ENCODE results near the gene C3orf22.

C3orf22 gene

DNA sequence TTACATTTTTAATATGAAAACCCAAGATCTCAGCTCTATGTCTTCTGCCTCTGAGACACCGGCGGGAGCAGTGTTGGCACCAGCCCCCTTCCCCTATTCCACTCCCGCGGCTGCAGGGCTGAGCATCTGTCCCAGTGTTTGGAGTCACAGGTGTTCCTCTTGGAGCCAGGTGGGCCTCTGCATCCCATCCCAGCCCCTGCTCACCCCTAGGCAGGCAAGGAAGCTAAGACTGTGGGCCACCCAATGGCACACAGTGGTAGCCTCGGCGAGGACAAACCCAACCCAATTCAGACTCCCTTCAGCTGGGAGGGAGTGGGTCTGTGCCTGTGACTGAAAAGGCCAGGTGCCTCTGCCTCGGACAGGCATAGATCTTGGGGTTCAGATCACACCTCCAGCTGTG, 31.7 kb downstream of the C3orf22 start:
- POLR2A ChIA-PET = no interaction called here

DNA sequence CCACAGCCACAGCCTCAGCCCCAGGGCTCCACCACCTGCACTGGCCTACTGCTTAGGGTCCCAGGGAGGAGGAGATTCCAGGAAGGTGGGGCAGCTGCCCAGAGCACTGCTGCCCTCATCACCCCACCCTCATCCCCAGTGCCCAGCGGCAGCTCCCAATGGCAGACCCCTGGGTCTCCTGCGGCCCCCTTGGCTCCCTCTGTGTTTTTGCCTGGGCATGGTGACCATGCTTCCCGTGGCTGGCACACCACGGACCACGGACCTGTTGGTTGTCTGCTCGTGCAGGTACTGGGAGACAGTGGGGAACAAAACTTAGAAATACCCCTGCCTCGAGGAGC, 32.1 kb downstream of the C3orf22 start:
- ChIA-PET CTCF (interaction anchor here (0.5 kb wide), 1 partner anchor 126 kb away, joined by 7 read pairs; no protein-coding TSS in a partner anchor), POLR2A (no interaction called here)
- Histone ChIP-seq H3K4me1 (ENCODE audit: control insufficient read depth, insufficient read depth, low read length) (no peaks in the 10 kb centered on the region), H3K36me3 (ENCODE audit: control insufficient read depth in 2 of 2, insufficient read depth in 1 of 2, low read length in 2 of 2) (no peaks in the 10 kb centered on the region), H3K4me3 (ENCODE audit: low read depth, low read length) (no peak overlapping the region), H3K27ac (ENCODE audit: extremely low read depth, low read depth, low read length) (no peak overlapping the region), H3K9me3 (ENCODE audit: control insufficient read depth, insufficient read depth, low read depth, low read length) (no peaks in the 10 kb centered on the region)
- TF ChIP-seq ZNF292 (tag by site-specific recombination; IDR thresholded peaks at IDR 0.05; ENCODE audit: borderline replicate concordance, low read depth) (no peak), GLI2 (tag by site-specific recombination; IDR thresholded peaks at IDR 0.05; ENCODE audit: borderline replicate concordance, low read depth) (no peak), ZNF239 (tag by site-specific recombination; IDR thresholded peaks at IDR 0.05) (no peak), EGR2 (tag by site-specific recombination; IDR thresholded peaks at IDR 0.05; ENCODE audit: low read depth) (no peak), SETDB1 (IDR thresholded peaks at IDR 0.05; ENCODE audit: insufficient read length, low read length) (no peak), ZNF621 (tag by site-specific recombination; IDR thresholded peaks at IDR 0.05) (no peak), ZNF157 (tag by site-specific recombination; IDR thresholded peaks at IDR 0.05) (no peak), ZNF629 (tag by site-specific recombination; IDR thresholded peaks at IDR 0.05) (no peak), ZEB2 (tag by site-specific recombination; IDR thresholded peaks at IDR 0.05) (no peak), ZFHX2 (tag by site-specific recombination; conservative IDR thresholded peaks at IDR 0.05) (no peak), ZNF112 (tag by site-specific recombination; IDR thresholded peaks at IDR 0.05) (no peak), ZNF114 (tag by site-specific recombination; IDR thresholded peaks at IDR 0.05) (no peak), ZNF701 (tag by site-specific recombination; IDR thresholded peaks at IDR 0.05) (no peak), ZNF521 (tag by site-specific recombination; IDR thresholded peaks at IDR 0.05) (no peak)

More for the DNA sequence above, 31.7 kb downstream of the C3orf22 start:
- TF ChIP-seq ZNF610 (tag by site-specific recombination; IDR thresholded peaks at IDR 0.05; ENCODE audit: borderline replicate concordance) (no peak), PRDM1 (tag by site-specific recombination; IDR thresholded peaks at IDR 0.05) (no peak), ZNF169 (tag by site-specific recombination; IDR thresholded peaks at IDR 0.05) (no peak), SP3 (tag by site-specific recombination; IDR thresholded peaks at IDR 0.05) (no peak), ZNF132 (tag by site-specific recombination; IDR thresholded peaks at IDR 0.05; ENCODE audit: borderline replicate concordance) (no peak)
- CTCF ChIA-PET = interaction anchor here (0.5 kb wide), 1 partner anchor 126 kb away, joined by 7 read pairs; no protein-coding TSS in a partner anchor
- Histone ChIP-seq H3K9me3 (ENCODE audit: control insufficient read depth, insufficient read depth, low read depth, low read length) (no peaks in the 10 kb centered on the region), H3K36me3 (ENCODE audit: control insufficient read depth in 2 of 2, insufficient read depth in 1 of 2, low read length in 2 of 2) (no peaks in the 10 kb centered on the region), H3K4me1 (ENCODE audit: control insufficient read depth, insufficient read depth, low read length) (no peaks in the 10 kb centered on the region), H3K27ac (ENCODE audit: extremely low read depth, low read depth, low read length) (no peak overlapping the region), H3K4me3 (ENCODE audit: low read depth, low read length) (no peak overlapping the region)

DNA sequence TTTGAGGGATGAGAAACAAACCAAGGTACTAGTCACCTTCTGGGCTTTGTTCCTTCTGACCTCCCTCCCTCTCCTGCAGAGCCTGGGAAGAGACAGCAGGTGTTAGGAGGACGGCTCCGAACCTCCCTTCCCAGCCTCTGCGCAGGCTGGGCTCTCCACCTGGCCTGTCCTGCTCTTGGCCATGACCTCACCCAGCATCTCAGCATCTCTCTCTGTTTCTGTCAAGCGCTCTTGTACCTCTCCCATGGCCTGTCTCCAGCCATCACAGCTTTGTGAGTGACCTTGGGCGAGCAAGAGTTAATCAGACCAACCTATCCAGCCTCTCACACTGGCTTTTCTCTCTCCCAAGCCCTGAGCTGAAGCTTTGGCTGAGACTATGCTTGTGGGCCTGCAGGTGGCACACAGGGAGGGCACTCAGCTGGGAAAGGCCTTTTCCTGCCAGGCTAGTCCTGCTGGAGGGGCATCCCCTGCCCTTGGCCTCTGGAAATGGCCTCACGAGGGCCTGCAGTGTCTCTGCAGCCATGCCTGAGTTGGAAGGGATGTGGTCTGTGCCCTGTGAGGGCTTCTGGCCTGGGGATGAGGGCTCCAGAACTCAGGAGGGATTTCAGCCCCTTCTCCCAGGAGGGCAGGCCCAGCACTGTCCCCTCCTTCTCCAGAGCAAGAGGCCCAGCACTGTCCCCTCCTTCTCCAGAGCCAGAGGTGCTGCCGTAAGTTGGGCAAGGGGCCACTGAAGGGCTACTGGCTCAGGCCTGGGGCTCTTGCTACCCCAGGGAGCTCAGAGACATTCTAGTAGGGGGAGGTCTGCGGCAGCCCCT, 32.7 kb downstream of the C3orf22 start:
- CTCF ChIA-PET = interaction anchor here (0.6 kb wide), 1 partner anchor 15 kb away, joined by 3 read pairs; no protein-coding TSS in a partner anchor
- Histone ChIP-seq H3K4me3 (ENCODE audit: low read depth, low read length) (no peak overlapping the region), H3K9me3 (ENCODE audit: control insufficient read depth, insufficient read depth, low read depth, low read length) (no peaks in the 10 kb centered on the region), H3K27ac (ENCODE audit: extremely low read depth, low read depth, low read length) (no peak overlapping the region), H3K4me1 (ENCODE audit: control insufficient read depth, insufficient read depth, low read length) (no peaks in the 10 kb centered on the region), H3K36me3 (ENCODE audit: control insufficient read depth in 2 of 2, insufficient read depth in 1 of 2, low read length in 2 of 2) (no peaks in the 10 kb centered on the region)
- POLR2A ChIA-PET = no interaction called here
- TF ChIP-seq ZNF169 (tag by site-specific recombination; IDR thresholded peaks at IDR 0.05) = no peak
- TF ChIP-seq ZNF510 (tag by site-specific recombination; IDR thresholded peaks at IDR 0.05; ENCODE audit: insufficient replicate concordance) = no peak
- TF ChIP-seq ZNF214 (tag by site-specific recombination; IDR thresholded peaks at IDR 0.05; ENCODE audit: borderline replicate concordance) = no peak
- TF ChIP-seq ZNF596 (tag by site-specific recombination; IDR thresholded peaks at IDR 0.05) = no peak
- no peak for TF ChIP-seq ZNF223 (tag by site-specific recombination; IDR thresholded peaks at IDR 0.05)
- TF ChIP-seq GLI4 (tag by site-specific recombination; IDR thresholded peaks at IDR 0.05) = no peak
- no peak for TF ChIP-seq ZNF677 (tag by site-specific recombination; IDR thresholded peaks at IDR 0.05)
- TF ChIP-seq KLF9 (tag by site-specific recombination; IDR thresholded peaks at IDR 0.05; ENCODE audit: low read depth) = no peak
- TF ChIP-seq ZNF585B (tag by site-specific recombination; IDR thresholded peaks at IDR 0.05) = no peak
- TF ChIP-seq, protein P1, sequence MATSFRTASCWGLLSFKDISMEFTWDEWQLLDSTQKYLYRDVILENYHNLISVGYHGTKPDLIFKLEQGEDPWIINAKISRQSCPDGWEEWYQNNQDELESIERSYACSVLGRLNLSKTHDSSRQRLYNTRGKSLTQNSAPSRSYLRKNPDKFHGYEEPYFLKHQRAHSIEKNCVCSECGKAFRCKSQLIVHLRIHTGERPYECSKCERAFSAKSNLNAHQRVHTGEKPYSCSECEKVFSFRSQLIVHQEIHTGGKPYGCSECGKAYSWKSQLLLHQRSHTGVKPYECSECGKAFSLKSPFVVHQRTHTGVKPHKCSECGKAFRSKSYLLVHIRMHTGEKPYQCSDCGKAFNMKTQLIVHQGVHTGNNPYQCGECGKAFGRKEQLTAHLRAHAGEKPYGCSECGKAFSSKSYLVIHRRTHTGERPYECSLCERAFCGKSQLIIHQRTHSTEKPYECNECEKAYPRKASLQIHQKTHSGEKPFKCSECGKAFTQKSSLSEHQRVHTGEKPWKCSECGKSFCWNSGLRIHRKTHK (tag by site-specific recombination; IDR thresholded peaks at IDR 0.05) = no peak
- TF ChIP-seq MYNN (tag by site-specific recombination; IDR thresholded peaks at IDR 0.05; ENCODE audit: borderline replicate concordance) = no peak
- TF ChIP-seq ZFP69B (tag by site-specific recombination; IDR thresholded peaks at IDR 0.05) = no peak
- no peak for TF ChIP-seq ZXDB (tag by site-specific recombination; IDR thresholded peaks at IDR 0.05)
- TF ChIP-seq ZNF211 (tag by site-specific recombination; IDR thresholded peaks at IDR 0.05; ENCODE audit: low read depth) = no peak
- no peak for TF ChIP-seq KLF7 (tag by site-specific recombination; IDR thresholded peaks at IDR 0.05; ENCODE audit: borderline replicate concordance)
